GM18870 (cell line): ENCODE data around the gene ENTPD1.
"Not testable (repeated sequence)": the region's sequence is repeated elsewhere in the genome, so short reads cannot be mapped to it uniquely, and the experiment has no call there.

Source experiments
- ATAC-seq: cut with Tn5 transposase; IDR thresholded peaks from one replicate; pipeline ENCODE4 v1.9.1; 2021; ENCODE audit warnings: moderate library complexity; ENCODE audit not compliant: unreplicated experiment

ENTPD1 gene

DNA sequence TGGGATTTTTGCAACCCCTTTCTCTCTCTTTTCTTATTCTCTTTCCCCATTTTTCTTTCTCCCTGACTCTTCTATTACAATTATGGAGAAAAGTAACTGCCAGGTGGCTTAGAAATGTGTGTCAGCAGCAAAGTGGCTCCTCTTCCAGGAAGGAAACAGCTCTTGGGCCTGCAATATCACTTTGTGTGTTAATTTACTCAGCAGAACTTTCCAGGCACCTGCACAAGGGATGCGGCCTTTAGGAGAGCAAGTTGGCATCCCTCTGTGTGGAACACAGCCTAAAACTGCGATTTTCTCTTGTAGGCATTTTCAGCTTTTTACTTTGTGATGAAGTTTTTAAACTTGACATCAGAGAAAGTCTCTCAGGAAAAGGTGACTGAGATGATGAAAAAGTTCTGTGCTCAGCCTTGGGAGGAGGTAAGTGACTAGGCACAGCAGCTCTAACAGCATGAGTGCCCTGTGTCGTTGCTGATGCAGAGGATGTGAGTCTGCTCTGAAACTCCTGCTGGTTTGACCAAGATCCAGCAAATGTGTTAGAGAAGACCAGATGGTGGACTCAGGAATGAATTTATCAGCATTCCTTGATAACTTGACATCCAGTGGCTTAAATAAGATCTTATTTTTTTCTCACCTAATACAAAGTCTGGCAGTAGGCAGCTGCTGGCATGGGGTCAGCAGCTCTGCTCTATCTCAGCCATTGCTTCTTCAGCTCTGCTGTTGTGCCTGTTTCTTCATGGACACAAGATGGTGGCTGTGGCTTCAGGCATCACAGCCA lies 104.4 kb downstream of the ENTPD1 start:
- no peak for ATAC-seq

DNA sequence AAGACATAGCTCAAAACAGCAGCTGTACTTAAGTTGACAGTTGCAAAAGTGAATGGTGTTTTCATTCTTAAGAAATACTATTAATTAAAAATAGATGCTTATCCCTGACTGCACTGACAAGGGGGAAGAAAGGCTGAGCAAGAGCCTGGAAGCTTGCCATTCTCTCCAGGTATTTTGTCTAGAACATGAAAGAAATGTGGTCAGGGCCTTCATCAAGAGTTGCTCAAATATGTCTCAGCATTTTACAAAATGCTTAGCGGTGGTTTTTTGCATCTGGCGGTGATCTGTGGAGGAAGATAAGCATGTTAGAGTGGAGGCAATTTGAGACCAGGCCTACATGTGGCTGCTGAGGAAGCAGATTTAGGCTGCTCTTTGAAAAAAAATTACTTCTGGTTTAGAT lies 105.4 kb downstream of the ENTPD1 start:
- no peak for ATAC-seq

DNA sequence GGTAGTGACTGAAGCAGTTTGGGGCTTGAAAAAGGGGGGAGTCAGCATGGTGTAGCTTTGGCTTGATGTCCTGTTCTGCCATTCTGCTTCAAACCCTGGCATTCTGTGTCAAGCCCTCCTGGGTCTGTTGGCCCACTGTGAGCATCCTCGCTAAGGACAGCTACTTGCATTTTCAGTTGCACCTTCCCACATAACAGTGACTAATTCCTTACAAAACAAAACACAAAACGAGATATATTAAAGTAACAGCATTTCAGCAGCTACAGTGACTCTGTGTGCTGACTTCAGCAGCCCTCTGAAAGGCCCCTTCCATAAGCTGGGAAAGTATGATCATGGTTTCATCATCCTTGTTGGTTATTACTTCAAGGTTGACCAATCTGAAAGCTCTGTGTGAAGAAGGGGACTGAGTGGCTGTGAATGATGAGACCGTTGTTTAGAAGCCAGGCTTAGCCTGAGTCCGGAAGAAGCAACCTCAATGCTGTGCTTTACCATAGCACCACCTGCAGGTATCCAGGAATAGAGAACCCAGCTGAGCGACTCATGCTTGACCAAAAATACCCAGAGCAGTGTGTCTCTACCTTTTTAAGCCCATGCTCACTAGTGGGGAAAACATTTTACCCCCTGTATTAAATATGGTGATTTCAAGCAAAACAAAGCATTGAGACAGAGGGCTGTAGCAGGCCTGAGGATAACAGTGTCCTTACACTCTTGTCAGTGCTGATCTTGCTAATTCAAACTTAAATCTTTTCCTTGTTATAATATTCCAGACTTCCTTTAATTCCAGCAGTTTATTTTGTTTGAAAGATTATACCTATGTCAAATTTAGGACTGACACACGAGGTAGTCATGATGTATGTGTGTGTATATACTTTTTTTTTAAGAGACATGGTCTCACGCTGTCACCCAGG lies 109.2 kb downstream of the ENTPD1 start:
- ATAC-seq: peak; percentile 77

- ATAC-seq: no peak
These were observed 110.0 kb downstream of the ENTPD1 start for GRCh38 chr10:95865814-95866466.

GRCh38 chr10:95866467-95866842 lies 110.5 kb downstream of the ENTPD1 start:
- no peak for ATAC-seq

GRCh38 chr10:95867866-95868265 lies 111.9 kb downstream of the ENTPD1 start:
- no peak for ATAC-seq

DNA sequence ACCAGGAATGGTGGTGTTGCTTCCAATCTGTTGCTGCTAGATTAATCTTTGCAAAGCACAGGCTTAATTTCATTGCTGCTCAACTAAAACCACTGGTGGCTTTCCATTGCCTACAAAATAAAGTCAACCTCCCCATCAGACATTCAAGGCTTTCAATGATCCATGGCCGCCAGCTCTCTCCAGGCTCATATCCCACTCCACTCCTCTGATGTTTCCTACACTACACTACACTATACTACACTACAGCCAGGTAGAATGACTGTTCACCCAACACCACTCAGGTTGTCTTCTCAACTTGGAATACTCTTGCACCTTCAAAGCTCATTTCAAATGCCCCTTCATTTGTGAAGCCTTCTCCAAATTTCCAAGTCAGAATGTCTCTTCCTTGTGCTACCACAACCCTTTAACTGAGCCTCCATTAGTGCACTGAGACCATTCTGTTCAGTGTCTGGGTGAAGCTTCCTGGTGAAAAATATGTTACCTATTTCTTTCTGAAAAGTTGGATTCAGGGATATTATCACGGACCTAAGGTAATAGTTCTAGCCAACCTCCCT lies 116.3 kb downstream of the ENTPD1 start:
- no peak for ATAC-seq

DNA sequence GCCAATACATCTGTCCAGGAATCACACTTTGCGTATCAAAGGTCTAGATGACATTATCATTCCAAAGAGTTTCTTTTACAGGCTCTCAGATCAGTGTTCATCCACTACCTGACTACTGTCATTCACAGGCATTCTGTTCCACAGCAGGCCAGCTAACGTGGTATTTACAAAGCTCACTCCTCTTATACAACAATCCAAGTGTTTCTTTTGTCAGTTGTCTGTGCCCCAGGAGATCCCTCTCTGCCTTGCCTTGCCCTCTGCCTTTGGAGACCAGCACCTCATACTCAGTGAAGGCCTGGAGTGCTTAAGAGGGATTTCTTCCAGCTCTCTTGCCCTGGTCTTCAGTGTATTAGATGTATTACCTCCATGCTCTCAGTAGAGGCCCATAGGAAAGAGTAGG lies 117.2 kb downstream of the ENTPD1 start:
- ATAC-seq: no peak

DNA sequence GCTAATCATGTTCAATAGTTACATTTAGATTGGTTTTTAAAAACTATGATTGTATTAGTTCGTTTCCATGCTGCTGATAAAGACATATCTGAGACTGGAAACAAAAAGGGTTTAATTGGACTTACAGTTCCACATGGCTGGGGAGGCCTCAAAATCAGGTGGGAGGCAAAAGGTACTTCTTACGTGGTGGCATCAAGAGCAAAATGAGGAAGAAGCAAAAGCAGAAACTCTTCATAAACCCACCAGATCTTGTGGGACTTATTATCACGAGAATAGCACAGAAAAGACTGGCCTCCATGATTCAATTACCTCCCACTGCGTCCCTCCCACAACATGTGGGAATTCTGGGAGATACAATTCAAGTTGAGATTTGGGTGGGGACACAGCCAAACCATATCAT lies 117.7 kb downstream of the ENTPD1 start:
- ATAC-seq: no peak

- ATAC-seq: not testable (repeated sequence)
These were observed 118.8 kb downstream of the ENTPD1 start for GRCh38 chr10:95874783-95875182.

- no peak for ATAC-seq
These were observed 120.8 kb downstream of the ENTPD1 start for GRCh38 chr10:95876756-95877155.

DNA sequence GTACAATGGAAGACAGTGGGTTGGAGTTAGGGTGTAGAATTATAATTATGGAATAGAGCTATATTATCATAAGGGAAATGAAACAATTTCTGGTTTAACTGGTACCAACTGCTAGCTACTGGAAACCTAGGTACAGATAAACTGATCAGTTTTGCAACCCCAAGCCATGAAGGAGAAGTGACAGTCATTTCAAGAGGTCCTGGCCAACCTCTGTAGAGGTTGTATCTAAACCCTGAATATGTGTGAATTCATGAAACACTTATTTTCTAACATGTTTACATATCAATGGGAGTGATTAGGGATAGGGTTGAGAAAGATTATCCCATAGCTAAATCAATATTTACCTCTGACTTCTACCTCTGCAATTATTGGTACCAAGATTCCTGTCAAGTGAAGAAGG lies 121.9 kb downstream of the ENTPD1 start:
- peak; percentile 62 for ATAC-seq

GRCh38 chr10:95880704-95881103 lies 124.7 kb downstream of the ENTPD1 start:
- ATAC-seq: no peak

DNA sequence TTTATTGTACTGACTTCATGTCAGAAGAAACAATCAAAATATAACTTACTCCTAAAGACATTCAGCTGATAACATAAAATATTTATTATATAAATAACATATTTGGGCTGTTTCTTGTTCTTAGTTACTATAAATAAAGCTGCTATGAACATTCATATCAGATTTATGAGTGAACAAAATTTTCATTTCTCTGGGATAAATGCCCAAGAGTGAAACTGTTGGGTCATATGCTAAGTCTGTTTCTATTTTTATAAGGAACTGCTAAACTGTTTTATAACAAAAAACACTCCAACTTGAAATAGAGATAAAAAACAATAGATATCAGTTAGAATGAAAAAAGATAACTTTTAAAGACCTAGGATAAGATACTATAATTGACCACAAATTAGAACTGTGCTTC lies 125.4 kb downstream of the ENTPD1 start:
- ATAC-seq: no peak

- no peak for ATAC-seq
These were observed 133.9 kb downstream of the ENTPD1 start for GRCh38 chr10:95889830-95890229.

DNA sequence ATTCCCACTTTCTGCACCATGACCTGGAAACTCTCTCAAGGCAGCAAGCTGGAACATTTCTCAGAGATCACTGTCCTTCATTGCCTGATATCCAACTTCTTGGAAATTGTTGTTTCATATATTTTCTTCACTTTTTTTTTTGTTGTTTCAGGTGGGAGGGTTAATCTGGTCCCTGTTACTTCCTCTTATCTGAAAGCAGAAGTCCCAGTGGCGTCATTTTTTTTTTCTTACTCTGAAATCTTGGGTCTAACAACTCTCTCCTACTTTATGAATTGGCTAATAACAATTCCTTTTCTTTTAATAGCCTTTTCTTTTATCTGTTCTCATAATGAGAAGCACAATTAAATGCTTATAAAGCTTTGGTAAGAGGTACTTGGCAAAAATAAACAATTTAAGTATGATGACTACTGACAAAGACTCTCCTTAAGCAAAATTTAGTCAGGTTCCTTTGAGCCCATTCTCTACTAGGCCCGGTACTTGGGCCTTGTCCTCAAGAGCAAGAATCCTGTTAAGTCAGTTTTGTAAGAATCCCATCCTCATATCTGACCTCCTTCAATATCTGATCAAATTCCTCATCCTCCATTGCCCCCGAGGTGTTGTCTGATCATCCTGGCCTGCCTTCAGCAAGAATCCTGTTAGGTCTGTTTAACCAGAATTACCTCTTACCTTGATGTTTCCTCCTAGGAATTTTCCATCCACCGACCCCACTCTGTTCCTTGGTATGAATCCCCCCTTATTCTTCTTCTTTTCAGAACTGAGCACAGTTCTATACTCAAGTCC lies 140.3 kb downstream of the ENTPD1 start:
- no peak for ATAC-seq

DNA sequence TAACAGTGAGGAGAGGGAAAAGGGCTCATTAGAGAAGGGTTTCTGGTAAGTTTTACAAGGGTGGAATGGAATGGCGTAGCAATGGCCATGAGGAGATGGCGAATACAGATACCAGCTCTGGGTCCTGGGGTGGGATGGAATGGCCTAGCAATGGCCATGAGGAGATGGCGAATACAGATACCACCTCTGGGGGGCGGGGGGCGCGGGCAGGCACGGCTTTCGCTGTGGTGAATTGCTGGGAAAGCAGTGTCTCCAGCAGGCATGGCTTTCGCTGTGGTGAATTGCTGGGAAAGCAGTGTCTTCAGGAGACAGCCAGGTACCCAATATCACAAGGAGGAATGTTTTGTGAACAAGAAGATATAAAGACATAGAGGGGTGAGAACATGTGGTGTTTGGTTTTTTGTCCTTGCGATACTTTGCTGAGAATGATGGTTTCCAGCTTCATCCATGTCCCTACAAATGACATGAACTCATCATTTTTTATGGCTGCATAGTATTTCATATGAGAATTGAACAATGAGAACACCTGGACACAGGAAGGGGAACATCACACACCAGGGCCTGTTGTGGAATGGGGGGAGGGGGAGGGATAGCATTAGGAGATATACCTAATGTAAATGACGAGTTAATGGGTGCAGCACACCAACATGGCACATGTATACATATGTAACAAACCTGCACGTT lies 150.1 kb downstream of the ENTPD1 start:
- ATAC-seq: not testable (repeated sequence)

DNA sequence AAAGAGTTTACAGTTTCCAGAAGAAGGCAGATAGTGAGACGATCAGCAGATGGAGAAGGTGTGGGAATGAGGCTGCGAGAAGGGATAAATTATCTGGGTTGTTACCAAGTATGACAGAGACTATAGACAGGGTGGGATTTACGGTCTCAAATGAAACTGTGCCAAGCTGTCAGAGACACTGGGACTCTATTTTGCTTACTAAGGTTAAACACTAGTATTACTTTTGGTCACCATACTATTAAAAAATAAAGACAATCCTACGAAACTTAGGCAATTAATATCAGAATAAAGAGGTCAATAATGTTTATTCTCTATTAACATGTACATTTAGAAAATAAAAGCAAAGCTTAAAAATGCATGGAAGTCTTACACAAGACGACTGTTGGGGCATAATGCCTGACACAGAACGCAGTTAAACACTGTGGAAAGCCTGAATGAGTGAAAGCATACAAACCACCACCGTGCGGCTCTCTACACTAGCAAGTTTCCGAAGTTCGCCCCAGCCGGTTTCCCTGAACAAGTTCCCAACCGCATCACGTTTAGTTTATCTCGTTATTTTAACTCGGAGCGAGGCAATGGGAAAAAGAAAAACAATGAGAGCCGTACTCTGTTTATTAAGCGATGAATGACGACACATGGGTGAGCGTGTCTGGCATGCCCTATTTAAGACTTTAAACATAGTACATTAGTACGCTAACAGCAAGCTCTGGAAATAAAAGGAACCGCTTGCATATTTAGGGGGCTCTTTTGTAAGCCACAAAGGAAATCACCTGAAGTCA lies 150.9 kb downstream of the ENTPD1 start:
- peak; percentile 32 for ATAC-seq
